Gastroesophageal sphincter (tissue), 4 donors: ENCODE data around the gene CYFIP2. TPM values are rescaled to one million over a fixed set of nuclear protein-coding genes. Genes with fewer than 3 reads are reported as not detected.

ENCODE experiments used
- ATAC-seq: fragments of 150-250 bp; one replicate; pipeline ENCODE4 v1.9.1; 2016; ENCODE audit warnings: mild to moderate bottlenecking, moderate library complexity
- H3K27ac ChIP-seq, 4 donors: fragments of 200-600 bp; sonication (generic) in 3 of 4; 1 replicate in 3 of 4; 2 replicates in 1 of 4; pipeline ENCODE4 v1.5.1; 2016 to 2019
- H3K27me3 ChIP-seq: fragments of 200-600 bp; sonication (generic); one replicate; pipeline ENCODE4 v1.5.1; 2019
- H3K36me3 ChIP-seq, 2 donors: fragments of 200-600 bp; sonication (generic); one replicate each; pipeline ENCODE4 v1.5.1; 2019; ENCODE audit warnings: control low read depth in 1 of 2
- H3K4me1 ChIP-seq, 3 donors: fragments of 200-600 bp; sonication (generic); 1 replicate in 2 of 3; 2 replicates in 1 of 3; pipeline ENCODE4 v1.5.1; 2016 to 2019; ENCODE audit warnings: control low read depth in 2 of 3
- H3K4me3 ChIP-seq, 2 donors: fragments of 200-600 bp; sonication (generic); one replicate each; pipeline ENCODE4 v1.5.1; 2019; ENCODE audit warnings: mild to moderate bottlenecking in 1 of 2, moderate library complexity in 1 of 2
- H3K9me3 ChIP-seq, 3 donors: fragments of 200-600 bp; sonication (generic); one replicate each; pipeline ENCODE4 v1.5.1; 2017 to 2019; ENCODE audit warnings: control low read depth in 2 of 3
- EP300 ChIP-seq: sonication (generic); formaldehyde crosslinking; IDR thresholded peaks from one replicate; pipeline ENCODE4 v1.6.1; 2017; ENCODE audit warnings: antibody characterized with exemption, mild to moderate bottlenecking
- POLR2A ChIP-seq, 2 donors: fragments of 450-650 bp; IDR thresholded peaks; one replicate each; pipeline ENCODE4 v1.6.1; 2017; ENCODE audit warnings: antibody characterized with exemption in 2 of 2, mild to moderate bottlenecking in 2 of 2, moderate library complexity in 1 of 2
- POLR2AphosphoS5 ChIP-seq: sonication (generic); formaldehyde crosslinking; IDR thresholded peaks from one replicate; pipeline ENCODE4 v1.6.1; 2017; ENCODE audit warnings: antibody characterized with exemption
- WGBS, 2 donors: methylation state at CpG; one replicate each; pipeline ENCODE4 v1.1.5; 2018; ENCODE audit warnings: low coverage in 1 of 2; 5-methylcytosine and 5-hydroxymethylcytosine counted together
- total RNA-seq, 4 donors: library from RNA; depleted of rRNA; stranded (reverse); fragments of >200 nt; gene quantifications; one replicate each; pipeline ENCODE4 v1.1.0, GENCODE V29; 2016
- TF ChIP-seq, protein P1 (sequence below), 4 experiments: fragments of 200-600 bp in 2 of 4; fragments of 450-650 bp in 2 of 4; sonication (generic) in 1 of 4; IDR thresholded peaks; one replicate each; pipeline ENCODE4 v1.5.1; 2017 to 2019; ENCODE audit warnings: antibody characterized with exemption in 4 of 4, mild to moderate bottlenecking in 2 of 4, moderate library complexity in 2 of 4

The CYFIP2 gene
- total RNA-seq, 4 donors from 2014 or later = 13.7 to 50.6 (median 23.1) TPM

DNA sequence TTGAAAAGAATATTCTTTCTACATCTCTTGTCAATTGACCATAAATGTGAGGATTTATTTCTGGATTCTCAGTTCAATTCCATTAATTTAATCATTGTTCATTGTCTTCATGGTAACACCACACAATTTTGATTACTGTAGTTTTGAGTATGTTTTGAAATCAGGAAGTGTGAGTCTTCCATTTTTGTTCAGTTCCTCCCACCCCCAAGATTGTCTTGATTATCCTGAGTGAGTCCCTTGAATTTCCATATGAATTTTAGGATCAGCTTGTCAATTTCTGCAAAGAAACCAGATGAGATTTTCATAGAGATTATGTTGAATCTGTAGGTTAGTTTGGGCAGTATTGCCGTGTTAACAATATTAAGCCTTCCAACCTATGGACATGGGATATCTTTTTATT is 9.5 kb downstream of the CYFIP2 start:
- Histone ChIP-seq H3K4me3 (no peak overlapping the region), H3K4me1 (no peaks in the 10 kb centered on the region), H3K36me3 (no peaks in the 10 kb centered on the region), H3K27ac (no peak overlapping the region), H3K9me3 (no peaks in the 10 kb centered on the region), H3K27me3 (no peaks in the 10 kb centered on the region)
- TF ChIP-seq EP300 (no peak), POLR2A (IDR thresholded peaks at IDR 0.05) (no peak)
- TF ChIP-seq, protein P1, sequence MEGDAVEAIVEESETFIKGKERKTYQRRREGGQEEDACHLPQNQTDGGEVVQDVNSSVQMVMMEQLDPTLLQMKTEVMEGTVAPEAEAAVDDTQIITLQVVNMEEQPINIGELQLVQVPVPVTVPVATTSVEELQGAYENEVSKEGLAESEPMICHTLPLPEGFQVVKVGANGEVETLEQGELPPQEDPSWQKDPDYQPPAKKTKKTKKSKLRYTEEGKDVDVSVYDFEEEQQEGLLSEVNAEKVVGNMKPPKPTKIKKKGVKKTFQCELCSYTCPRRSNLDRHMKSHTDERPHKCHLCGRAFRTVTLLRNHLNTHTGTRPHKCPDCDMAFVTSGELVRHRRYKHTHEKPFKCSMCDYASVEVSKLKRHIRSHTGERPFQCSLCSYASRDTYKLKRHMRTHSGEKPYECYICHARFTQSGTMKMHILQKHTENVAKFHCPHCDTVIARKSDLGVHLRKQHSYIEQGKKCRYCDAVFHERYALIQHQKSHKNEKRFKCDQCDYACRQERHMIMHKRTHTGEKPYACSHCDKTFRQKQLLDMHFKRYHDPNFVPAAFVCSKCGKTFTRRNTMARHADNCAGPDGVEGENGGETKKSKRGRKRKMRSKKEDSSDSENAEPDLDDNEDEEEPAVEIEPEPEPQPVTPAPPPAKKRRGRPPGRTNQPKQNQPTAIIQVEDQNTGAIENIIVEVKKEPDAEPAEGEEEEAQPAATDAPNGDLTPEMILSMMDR (IDR thresholded peaks at IDR 0.05) = no peak
- no peak for ATAC-seq
- WGBS, 2 donors = 76 to 100% methylated on average over 1 of the region's 1 CpG

DNA sequence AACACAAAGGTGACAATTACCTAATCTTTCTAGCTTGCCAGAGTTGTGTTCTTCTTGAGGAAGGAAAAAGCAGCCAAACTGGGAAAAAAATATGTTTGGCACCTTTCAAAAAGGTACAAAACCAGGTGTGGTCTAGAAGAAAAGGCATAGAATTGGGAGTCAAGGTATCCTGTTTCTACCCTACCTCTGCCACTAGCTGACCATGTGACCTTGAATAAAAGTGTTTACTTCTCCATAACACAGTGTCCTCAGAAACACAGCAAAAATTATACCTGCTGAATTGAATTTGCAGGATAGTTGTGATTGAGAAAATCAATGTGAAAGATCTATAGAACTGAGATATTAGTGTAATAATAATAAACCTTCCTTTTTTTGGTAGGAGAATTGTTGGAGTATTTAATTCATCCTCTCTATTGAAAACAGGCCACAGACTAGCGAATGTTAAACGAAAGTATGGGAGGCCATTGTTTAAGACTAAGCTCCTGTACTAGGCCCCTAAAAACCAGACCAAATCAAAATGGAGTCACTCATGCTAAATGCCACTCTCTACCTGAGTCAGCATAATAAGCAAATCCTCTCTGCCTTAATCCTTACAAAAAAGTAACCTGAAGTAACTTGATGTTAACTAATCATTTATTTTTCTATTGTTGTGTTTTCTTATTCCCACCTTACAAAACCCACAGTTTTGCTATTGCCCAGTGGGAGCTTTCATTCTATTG is 12.6 kb downstream of the CYFIP2 start:
- Histone ChIP-seq H3K4me3 (no peak overlapping the region), H3K4me1 (no peaks in the 10 kb centered on the region), H3K27me3 (no peaks in the 10 kb centered on the region), H3K27ac (no peak overlapping the region), H3K9me3 (no peaks in the 10 kb centered on the region), H3K36me3 (no peaks in the 10 kb centered on the region)
- no peak for TF ChIP-seq EP300
- WGBS, 2 donors = 86 to 100% methylated on average over 2 of the region's 2 CpGs
- ATAC-seq = no peak

DNA sequence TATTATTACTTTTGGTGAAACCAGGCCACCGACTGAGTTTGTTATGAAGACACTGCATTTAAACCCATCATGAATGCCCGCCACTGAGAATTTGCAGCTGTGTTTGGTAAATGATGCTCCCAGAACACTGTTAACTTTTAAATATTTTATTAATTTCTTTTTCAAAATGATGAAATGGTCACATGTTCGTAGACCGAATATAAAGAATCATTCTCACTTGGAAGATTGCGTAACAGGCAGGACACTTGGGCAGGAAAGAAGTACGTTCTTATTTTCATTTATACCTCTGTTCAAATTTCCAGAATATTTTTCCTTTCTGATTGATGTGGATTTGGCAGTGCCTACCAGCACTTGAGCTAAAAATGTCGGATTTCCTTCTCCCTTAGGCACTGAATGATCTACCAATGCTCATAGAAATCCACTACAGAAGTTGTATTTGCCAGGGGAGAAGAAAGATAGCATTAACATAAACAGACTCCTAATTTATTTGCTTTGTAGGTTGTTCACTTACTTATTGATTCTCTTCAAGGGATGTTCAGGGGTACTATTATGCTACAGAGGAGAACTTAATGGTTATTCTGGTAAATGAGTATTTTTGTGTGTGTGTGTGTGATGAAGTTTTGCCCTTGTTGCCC is 13.8 kb downstream of the CYFIP2 start:
- Histone ChIP-seq H3K36me3 (no peaks in the 10 kb centered on the region), H3K4me3 (no peak overlapping the region), H3K27me3 (no peaks in the 10 kb centered on the region), H3K9me3 (no peaks in the 10 kb centered on the region), H3K4me1 (no peaks in the 10 kb centered on the region), H3K27ac (no peak overlapping the region)
- 68 to 78% methylated on average over 6 to 7 of the region's 7 CpGs for WGBS, 2 donors
- no peak for TF ChIP-seq POLR2AphosphoS5
- TF ChIP-seq, protein P1 (IDR thresholded peaks at IDR 0.05) = no peak
- TF ChIP-seq EP300 = no peak
- TF ChIP-seq POLR2A (IDR thresholded peaks at IDR 0.05) = no peak
- ATAC-seq = no peak

DNA sequence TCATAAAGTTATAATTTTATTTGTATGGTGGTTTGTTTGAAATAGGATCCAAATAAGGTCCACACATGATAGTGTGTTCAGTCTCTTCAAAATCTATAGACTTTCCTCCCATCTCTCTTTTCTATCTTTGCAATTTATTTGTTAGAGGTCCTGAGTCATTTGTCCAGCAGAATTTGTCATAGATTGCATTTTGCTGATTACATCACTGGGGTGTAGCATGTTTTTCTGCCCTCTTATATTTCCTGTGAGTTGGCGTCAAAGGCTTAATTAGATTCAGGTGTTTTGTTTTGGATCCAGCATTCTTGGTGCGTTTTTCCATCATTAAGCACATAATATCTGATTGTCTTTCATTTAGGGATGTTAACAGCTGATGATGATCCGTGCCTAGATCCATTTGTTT is 15.0 kb downstream of the CYFIP2 start:
- WGBS, 2 donors = 60 to 85% methylated on average over 3 of the region's 3 CpGs
- H3K27me3 ChIP-seq = no peaks in the 10 kb centered on the region
- ATAC-seq = no peak
- H3K4me3 ChIP-seq = no peak overlapping the region
- TF ChIP-seq EP300 = no peak
- no peak for TF ChIP-seq POLR2AphosphoS5
- TF ChIP-seq, protein P1 (IDR thresholded peaks at IDR 0.05) = no peak
- TF ChIP-seq POLR2A (IDR thresholded peaks at IDR 0.05) = no peak
- H3K27ac ChIP-seq = no peak overlapping the region
- no peaks in the 10 kb centered on the region for H3K36me3 ChIP-seq
- peaks cover 0 to 10% (median 0%) of the 10 kb centered on the region in 3 donors for H3K4me1 ChIP-seq
- H3K9me3 ChIP-seq = no peaks in the 10 kb centered on the region

GRCh38 chr5:157282150-157282549 is 16.2 kb downstream of the CYFIP2 start:
- no peak for ATAC-seq
- no peaks in the 10 kb centered on the region for H3K9me3 ChIP-seq
- no peak for TF ChIP-seq POLR2AphosphoS5
- TF ChIP-seq, protein P1 (IDR thresholded peaks at IDR 0.05) = no peak
- TF ChIP-seq POLR2A (IDR thresholded peaks at IDR 0.05) = no peak
- no peaks in the 10 kb centered on the region for H3K36me3 ChIP-seq
- no peak overlapping the region for H3K4me3 ChIP-seq
- no peak overlapping the region for H3K27ac ChIP-seq
- H3K4me1 ChIP-seq = peaks cover 0 to 22% (median 0%) of the 10 kb centered on the region in 3 donors
- H3K27me3 ChIP-seq = no peaks in the 10 kb centered on the region
